ENCODE data around the gene TBX18.

- no peak for TF ChIP-seq POLR2A (IDR thresholded peaks at IDR 0.05)
- TF ChIP-seq CTCF (IDR thresholded peaks at IDR 0.05): no peak
These were observed 120.6 kb downstream of the TBX18 start for GRCh38 chr6:84643778-84644177.

All from adrenal gland (tissue), 5 donors.